ENCODE results near the gene TFPI.
"Not testable (repeated sequence)": the region's sequence is repeated elsewhere in the genome, so short reads cannot be mapped to it uniquely, and the experiment has no call there.

The TFPI gene

GRCh38 chr2:187527262-187527661, 27.0 kb downstream of the TFPI start:
- Histone ChIP-seq H3K9ac (ENCODE audit: low read length in 2 of 2) (no peak overlapping the region), H3K27me3 (ENCODE audit: control insufficient read depth in 1 of 2, insufficient read depth in 2 of 2, low read length in 2 of 2) (no peaks in the 10 kb centered on the region), H3K9me3 (ENCODE audit: control insufficient read depth in 2 of 2, low read length in 2 of 2) (no peaks in the 10 kb centered on the region), H3K4me1 (ENCODE audit: control insufficient read depth, insufficient read depth, low read length) (no peaks in the 10 kb centered on the region), H3K27ac (ENCODE audit: low read length) (no peak overlapping the region), H3K4me3 (ENCODE audit: low read length in 2 of 2) (no peak overlapping the region), H3K36me3 (ENCODE audit: control insufficient read depth in 2 of 2, insufficient read depth in 2 of 2, low read length in 2 of 2) (no peaks in the 10 kb centered on the region)

GRCh38 chr2:187526792-187527191, 27.4 kb downstream of the TFPI start:
- no peak overlapping the region for H3K27ac ChIP-seq (ENCODE audit: low read length)
- H3K36me3 ChIP-seq (ENCODE audit: control insufficient read depth in 2 of 2, insufficient read depth in 2 of 2, low read length in 2 of 2) = no peaks in the 10 kb centered on the region
- no peak overlapping the region for H3K9ac ChIP-seq (ENCODE audit: low read length in 2 of 2)
- no peaks in the 10 kb centered on the region for H3K9me3 ChIP-seq (ENCODE audit: control insufficient read depth in 2 of 2, low read length in 2 of 2)
- H3K4me1 ChIP-seq (ENCODE audit: control insufficient read depth, insufficient read depth, low read length) = no peaks in the 10 kb centered on the region
- no peak overlapping the region for H3K4me3 ChIP-seq (ENCODE audit: low read length in 2 of 2)
- no peaks in the 10 kb centered on the region for H3K27me3 ChIP-seq (ENCODE audit: control insufficient read depth in 1 of 2, insufficient read depth in 2 of 2, low read length in 2 of 2)

GRCh38 chr2:187525163-187525900, 28.9 kb downstream of the TFPI start:
- Histone ChIP-seq H3K9ac (ENCODE audit: low read length in 2 of 2) (no peak overlapping the region), H3K4me3 (ENCODE audit: low read length in 2 of 2) (no peak overlapping the region), H3K27me3 (ENCODE audit: control insufficient read depth in 1 of 2, insufficient read depth in 2 of 2, low read length in 2 of 2) (no peaks in the 10 kb centered on the region), H3K27ac (ENCODE audit: low read length) (no peak overlapping the region), H3K4me1 (ENCODE audit: control insufficient read depth, insufficient read depth, low read length) (no peaks in the 10 kb centered on the region), H3K36me3 (ENCODE audit: control insufficient read depth in 2 of 2, insufficient read depth in 2 of 2, low read length in 2 of 2) (no peaks in the 10 kb centered on the region), H3K9me3 (ENCODE audit: control insufficient read depth in 2 of 2, low read length in 2 of 2) (no peaks in the 10 kb centered on the region)

GRCh38 chr2:187523325-187523724, 30.9 kb downstream of the TFPI start:
- no peak overlapping the region for H3K27ac ChIP-seq (ENCODE audit: low read length)
- H3K4me3 ChIP-seq (ENCODE audit: low read length in 2 of 2) = no peak overlapping the region
- no peaks in the 10 kb centered on the region for H3K36me3 ChIP-seq (ENCODE audit: control insufficient read depth in 2 of 2, insufficient read depth in 2 of 2, low read length in 2 of 2)
- H3K9ac ChIP-seq (ENCODE audit: low read length in 2 of 2) = no peak overlapping the region
- no peaks in the 10 kb centered on the region for H3K9me3 ChIP-seq (ENCODE audit: control insufficient read depth in 2 of 2, low read length in 2 of 2)
- H3K4me1 ChIP-seq (ENCODE audit: control insufficient read depth, insufficient read depth, low read length) = no peaks in the 10 kb centered on the region
- H3K27me3 ChIP-seq (ENCODE audit: control insufficient read depth in 1 of 2, insufficient read depth in 2 of 2, low read length in 2 of 2) = no peaks in the 10 kb centered on the region

GRCh38 chr2:187520121-187520624, 34.1 kb downstream of the TFPI start:
- no peaks in the 10 kb centered on the region for H3K4me1 ChIP-seq (ENCODE audit: control insufficient read depth, insufficient read depth, low read length)
- peaks cover 0 to 4% of the 10 kb centered on the region in 2 donors for H3K9me3 ChIP-seq (ENCODE audit: control insufficient read depth in 2 of 2, low read length in 2 of 2)
- H3K9ac ChIP-seq (ENCODE audit: low read length in 2 of 2) = no peak overlapping the region
- H3K27me3 ChIP-seq (ENCODE audit: control insufficient read depth in 1 of 2, insufficient read depth in 2 of 2, low read length in 2 of 2) = no peaks in the 10 kb centered on the region
- H3K4me3 ChIP-seq (ENCODE audit: low read length in 2 of 2) = no peak overlapping the region
- H3K36me3 ChIP-seq (ENCODE audit: control insufficient read depth in 2 of 2, insufficient read depth in 2 of 2, low read length in 2 of 2) = no peaks in the 10 kb centered on the region
- H3K27ac ChIP-seq (ENCODE audit: low read length) = no peak overlapping the region

GRCh38 chr2:187519419-187520120, 34.7 kb downstream of the TFPI start:
- no peaks in the 10 kb centered on the region for H3K36me3 ChIP-seq (ENCODE audit: control insufficient read depth in 2 of 2, insufficient read depth in 2 of 2, low read length in 2 of 2)
- no peaks in the 10 kb centered on the region for H3K4me1 ChIP-seq (ENCODE audit: control insufficient read depth, insufficient read depth, low read length)
- H3K27me3 ChIP-seq (ENCODE audit: control insufficient read depth in 1 of 2, insufficient read depth in 2 of 2, low read length in 2 of 2) = no peaks in the 10 kb centered on the region
- H3K27ac ChIP-seq (ENCODE audit: low read length) = no peak overlapping the region
- peaks cover 0 to 4% of the 10 kb centered on the region in 2 donors for H3K9me3 ChIP-seq (ENCODE audit: control insufficient read depth in 2 of 2, low read length in 2 of 2)
- H3K9ac ChIP-seq (ENCODE audit: low read length in 2 of 2) = no peak overlapping the region
- no peak overlapping the region for H3K4me3 ChIP-seq (ENCODE audit: low read length in 2 of 2)

- not testable (repeated sequence) for H3K36me3 ChIP-seq (ENCODE audit: control insufficient read depth in 2 of 2, insufficient read depth in 2 of 2, low read length in 2 of 2); H3K4me1 ChIP-seq (ENCODE audit: control insufficient read depth, insufficient read depth, low read length); H3K27me3 ChIP-seq (ENCODE audit: control insufficient read depth in 1 of 2, insufficient read depth in 2 of 2, low read length in 2 of 2); H3K9ac ChIP-seq (ENCODE audit: low read length in 2 of 2); H3K9me3 ChIP-seq (ENCODE audit: control insufficient read depth in 2 of 2, low read length in 2 of 2); H3K4me3 ChIP-seq (ENCODE audit: low read length in 2 of 2); H3K27ac ChIP-seq (ENCODE audit: low read length)
These were observed 36.4 kb downstream of the TFPI start for GRCh38 chr2:187517750-187518361.

- H3K27ac ChIP-seq (ENCODE audit: low read length); H3K27me3 ChIP-seq (ENCODE audit: control insufficient read depth in 1 of 2, insufficient read depth in 2 of 2, low read length in 2 of 2); H3K4me1 ChIP-seq (ENCODE audit: control insufficient read depth, insufficient read depth, low read length); H3K4me3 ChIP-seq (ENCODE audit: low read length in 2 of 2); H3K36me3 ChIP-seq (ENCODE audit: control insufficient read depth in 2 of 2, insufficient read depth in 2 of 2, low read length in 2 of 2); H3K9me3 ChIP-seq (ENCODE audit: control insufficient read depth in 2 of 2, low read length in 2 of 2); H3K9ac ChIP-seq (ENCODE audit: low read length in 2 of 2): not testable (repeated sequence)
These were observed 37.4 kb downstream of the TFPI start for GRCh38 chr2:187516630-187517510.

GRCh38 chr2:187514930-187515329, 39.3 kb downstream of the TFPI start:
- H3K27me3 ChIP-seq (ENCODE audit: control insufficient read depth in 1 of 2, insufficient read depth in 2 of 2, low read length in 2 of 2) = no peaks in the 10 kb centered on the region
- no peaks in the 10 kb centered on the region for H3K4me1 ChIP-seq (ENCODE audit: control insufficient read depth, insufficient read depth, low read length)
- H3K9ac ChIP-seq (ENCODE audit: low read length in 2 of 2) = no peak overlapping the region
- no peaks in the 10 kb centered on the region for H3K36me3 ChIP-seq (ENCODE audit: control insufficient read depth in 2 of 2, insufficient read depth in 2 of 2, low read length in 2 of 2)
- peaks cover 0 to 4% of the 10 kb centered on the region in 2 donors for H3K9me3 ChIP-seq (ENCODE audit: control insufficient read depth in 2 of 2, low read length in 2 of 2)
- no peak overlapping the region for H3K27ac ChIP-seq (ENCODE audit: low read length)
- no peak overlapping the region for H3K4me3 ChIP-seq (ENCODE audit: low read length in 2 of 2)

- H3K4me1 ChIP-seq (ENCODE audit: control insufficient read depth, insufficient read depth, low read length) = not testable (repeated sequence)
These were observed 39.9 kb downstream of the TFPI start for GRCh38 chr2:187514235-187514829.

More at GRCh38 chr2:187514235-187514829, 39.9 kb downstream of the TFPI start:
- H3K4me3 ChIP-seq (ENCODE audit: low read length in 2 of 2); H3K9me3 ChIP-seq (ENCODE audit: control insufficient read depth in 2 of 2, low read length in 2 of 2); H3K27ac ChIP-seq (ENCODE audit: low read length); H3K36me3 ChIP-seq (ENCODE audit: control insufficient read depth in 2 of 2, insufficient read depth in 2 of 2, low read length in 2 of 2); H3K9ac ChIP-seq (ENCODE audit: low read length in 2 of 2); H3K27me3 ChIP-seq (ENCODE audit: control insufficient read depth in 1 of 2, insufficient read depth in 2 of 2, low read length in 2 of 2): not testable (repeated sequence)
